Measurements from ENCODE around the gene SNX18.

GRCh38 chr5:54595721-54596120, 78.2 kb downstream of the SNX18 start:
- TF ChIP-seq, protein P1, sequence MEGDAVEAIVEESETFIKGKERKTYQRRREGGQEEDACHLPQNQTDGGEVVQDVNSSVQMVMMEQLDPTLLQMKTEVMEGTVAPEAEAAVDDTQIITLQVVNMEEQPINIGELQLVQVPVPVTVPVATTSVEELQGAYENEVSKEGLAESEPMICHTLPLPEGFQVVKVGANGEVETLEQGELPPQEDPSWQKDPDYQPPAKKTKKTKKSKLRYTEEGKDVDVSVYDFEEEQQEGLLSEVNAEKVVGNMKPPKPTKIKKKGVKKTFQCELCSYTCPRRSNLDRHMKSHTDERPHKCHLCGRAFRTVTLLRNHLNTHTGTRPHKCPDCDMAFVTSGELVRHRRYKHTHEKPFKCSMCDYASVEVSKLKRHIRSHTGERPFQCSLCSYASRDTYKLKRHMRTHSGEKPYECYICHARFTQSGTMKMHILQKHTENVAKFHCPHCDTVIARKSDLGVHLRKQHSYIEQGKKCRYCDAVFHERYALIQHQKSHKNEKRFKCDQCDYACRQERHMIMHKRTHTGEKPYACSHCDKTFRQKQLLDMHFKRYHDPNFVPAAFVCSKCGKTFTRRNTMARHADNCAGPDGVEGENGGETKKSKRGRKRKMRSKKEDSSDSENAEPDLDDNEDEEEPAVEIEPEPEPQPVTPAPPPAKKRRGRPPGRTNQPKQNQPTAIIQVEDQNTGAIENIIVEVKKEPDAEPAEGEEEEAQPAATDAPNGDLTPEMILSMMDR (IDR thresholded peaks at IDR 0.05), result no peak
- no peak for TF ChIP-seq EZH2phosphoT487 (IDR thresholded peaks at IDR 0.05)
